Heart left ventricle (tissue), 16 donors: ENCODE data around the gene POFUT2. TPM values are rescaled to one million over a fixed set of nuclear protein-coding genes. Genes with fewer than 3 reads are reported as not detected.
A peak's percentile ranks its signal among the peaks of the same experiment; 100 is the strongest.

ENCODE experiments used
- ATAC-seq, 4 donors: fragments of 200-7000 bp; cut with Tn5 transposase; one replicate each; pipeline ENCODE4 v1.9.1; 2020 to 2022; ENCODE audit warnings: moderate library complexity in 4 of 4, mild to moderate bottlenecking in 3 of 4, moderate number of reproducible peaks in 1 of 4
- DNase-seq, 5 donors: peaks; one replicate each; pipeline ENCODE4 v3.0.0-alpha.2; 2020
- H3K27ac ChIP-seq, 12 donors: fragments of 200-600 bp; sonication (generic) in 4 of 12; one replicate each; pipeline versions ENCODE4 v1.5.0 to v1.8.0; 2016 to 2022; ENCODE audit warnings: mild to moderate bottlenecking in 2 of 12
- H3K27me3 ChIP-seq, 9 donors: fragments of 200-600 bp; sonication (generic) in 2 of 9; one replicate each; pipeline versions ENCODE4 v1.5.1 to v1.8.0; 2016 to 2022; ENCODE audit warnings: mild to moderate bottlenecking in 3 of 9
- H3K36me3 ChIP-seq, 9 donors: fragments of 200-600 bp; sonication (generic) in 2 of 9; one replicate each; pipeline versions ENCODE4 v1.5.0 to v1.8.0; 2018 to 2022; ENCODE audit warnings: mild to moderate bottlenecking in 2 of 9
- H3K4me1 ChIP-seq, 12 donors: fragments of 200-600 bp; sonication (generic) in 4 of 12; one replicate each; pipeline versions ENCODE4 v1.5.0 to v1.8.0; 2016 to 2022; ENCODE audit warnings: mild to moderate bottlenecking in 3 of 12
- H3K4me3 ChIP-seq, 12 donors: fragments of 200-600 bp; sonication (generic) in 4 of 12; one replicate each; pipeline versions ENCODE4 v1.5.0 to v1.8.0; 2017 to 2022; ENCODE audit warnings: mild to moderate bottlenecking in 9 of 12, moderate library complexity in 4 of 12
- H3K9me3 ChIP-seq, 12 donors: fragments of 200-600 bp; sonication (generic) in 4 of 12; one replicate each; pipeline versions ENCODE4 v1.5.0 to v1.8.0; 2016 to 2022; ENCODE audit warnings: mild to moderate bottlenecking in 1 of 12
- CTCF ChIP-seq, 12 donors: fragments of 200-600 bp; sonication (generic) in 4 of 12; IDR thresholded peaks; one replicate each; pipeline versions ENCODE4 v1.5.0 to v1.8.0; 2018 to 2022; ENCODE audit warnings: antibody characterized with exemption in 12 of 12, mild to moderate bottlenecking in 5 of 12
- POLR2A ChIP-seq, 2 donors: fragments of 450-650 bp; IDR thresholded peaks; one replicate each; pipeline ENCODE4 v1.6.1; 2017; ENCODE audit warnings: antibody characterized with exemption in 2 of 2, mild to moderate bottlenecking in 2 of 2, moderate library complexity in 2 of 2
- WGBS, 4 donors: extraction: QIAGEN DNeasy Blood & Tissue Kit in 2 of 4; methylation state at CpG; one replicate each; pipeline versions ENCODE4 v1.1.5 to v1.1.7; 2013 to 2018; 5-methylcytosine and 5-hydroxymethylcytosine counted together
- intact Hi-C, 10 donors: fragments of 100-400 bp; cut with DNase I; formaldehyde crosslinking; loops; one replicate each; pipeline versions ENCODE4 v1.11.1 to v1.14.2; 2022
- long read RNA-seq, 3 donors: library from polyadenylated mRNA; unstranded; transcript quantifications; one replicate each; pipeline ENCODE4 v2.0.0, GENCODE V29; 2020 to 2021
- polyA plus RNA-seq, 2 donors: library from polyadenylated mRNA; stranded (reverse); fragments of 200-250 nt; gene quantifications; one replicate each; pipeline ENCODE4 v1.2.3, GENCODE V29; 2013
- total RNA-seq, 9 donors: library from RNA; depleted of rRNA in 2 of 9; stranded (reverse); fragments of >200 nt in 2 of 9; fragmentation: NEBNext Ultra II Directional in 3 of 9; extraction: Animal tissue kit (Norgen Biotek cat#: 25700) in 3 of 9; gene quantifications; one replicate each; pipeline versions ENCODE4 v1.1.0 to v1.2.4, GENCODE V29; 2016 to 2023
- donor health status: ischemic (EF 13 %, LVEDD 7.1; RV severe dilation, severe dysfunction).
- donor health status: healthy with polysubstance abuse.
- donor health status: DM: no; HTN: yes; CAD: no.
- donor health status: DM: no; HTN: no; CAD: no.
- donor health status: ischemic (EF 25% LVEDD 6.9; RV normal size, moderate dysfunction).
- donor health status: ischemic (EF 25% LVEDD 5.7; RV mildly dilated, moderate dysfunction).
- donor health status: healthy.
- donor health status: DM: yes; HTN: yes; CAD: no.
- donor health status: ischemic (EF 35%, LVEDD 5.7; RV mildly dilated, moderate dysfunction).
- donor health status: nonischemic (EF 11% LVEDD 7.7; RV severe dilation, severe dysfunction).
- donor health status: DM: yes; HTN: yes; CAD: no.
- donor health status: PGD.
- donor health status: ischemic (EF 29% LVEDD 5.4; RV normal size, mild dysfunction).
- donor health status: nonischemic (EF 23%, LVEDD 6.1; RV moderate dilation, normal function).

Gene POFUT2
- total RNA-seq (10 to 100 TPM; 10.8 to 22.0 (median 18.5) TPM), polyA plus RNA-seq (10 to 100 TPM; 14.1 to 25.8 TPM)
- long read RNA-seq, donor 1, partial matches to known transcripts: 4 of 12 reads
- long read RNA-seq, donor 1, other reads (novel, unspliced or antisense): 5 of 12 reads
- long read RNA-seq, donor 2, transcript POFUT2-203 (9 exons, 2,871 nt): major isoform, 6 of 11 reads
- long read RNA-seq, donor 2, partial matches to known transcripts: 1 of 11 reads
- long read RNA-seq, donor 2, other reads (novel, unspliced or antisense): 4 of 11 reads
- long read RNA-seq, donor 3, transcript POFUT2-203 (9 exons, 2,871 nt): major isoform, 13 of 23 reads
- long read RNA-seq, donor 3, partial matches to known transcripts: 2 of 23 reads
- long read RNA-seq, donor 3, other reads (novel, unspliced or antisense): 8 of 23 reads

GRCh38 chr21:45287438-45288391, at the start of gene POFUT2:
POFUT2 (minus strand) TSS chr21:45287895; CDS start chr21:45287871, 24 bp downstream.
- 0 to 1% (median 1%) methylated on average over 27 to 90 of the region's 90 CpGs for WGBS, 4 donors
- peaks cover 0 to 33% (median 29%) of the 10 kb centered on the region in 9 donors for H3K36me3 ChIP-seq
- no peaks in the 10 kb centered on the region for H3K9me3 ChIP-seq
- peak; percentile 83 to 93 (median 89) for ATAC-seq
- H3K27me3 ChIP-seq: no peaks in the 10 kb centered on the region
- H3K4me3 ChIP-seq: peak within 1 kb of the TSS; percentile 47 to 91 (median 76)
- no peak for TF ChIP-seq CTCF (IDR thresholded peaks at IDR 0.05)
- TF ChIP-seq POLR2A (IDR thresholded peaks at IDR 0.05): peak; percentile 37 to 88
- DNase-seq: peak; percentile 97 to 99 (median 97)
- intact Hi-C loops: loop anchor here in 5 of 10 donors (1.0 to 10.0 kb wide), 6 partner anchors 143 to 537 kb away; partner anchors contain the start of genes SLC19A1 (in 1 of the 5) and SLX9 (in 1 of the 5)
- H3K4me1 ChIP-seq: peaks cover 0 to 38% (median 25%) of the 10 kb centered on the region in 12 donors
- peak within 1 kb of the TSS; percentile 50 to 90 (median 80) for H3K27ac ChIP-seq

- Histone ChIP-seq H3K36me3 (no peaks in the 10 kb centered on the region), H3K9me3 (no peaks in the 10 kb centered on the region), H3K27me3 (no peaks in the 10 kb centered on the region), H3K4me1 (peaks cover 0 to 18% (median 4%) of the 10 kb centered on the region in 12 donors), H3K4me3 (no peak overlapping the region), H3K27ac (no peak overlapping the region)
- intact Hi-C loops: no loop called here
- DNase-seq (peak in 3 of 5 donors; percentile 15 to 61 (median 23)), ATAC-seq (peak in 3 of 4 donors; percentile 7 to 54 (median 45))
- WGBS, 4 donors: 61 to 73% (median 65%) methylated on average over 6 to 8 of the region's 8 CpGs
- TF ChIP-seq POLR2A (IDR thresholded peaks at IDR 0.05) (no peak), CTCF (IDR thresholded peaks at IDR 0.05) (no peak)
Measured at GRCh38 chr21:45336870-45337269, 49.2 kb upstream of the POFUT2 start.

GRCh38 chr21:45336535-45336810, 48.8 kb upstream of the POFUT2 start:
- no peaks in the 10 kb centered on the region for H3K36me3 ChIP-seq
- H3K4me3 ChIP-seq: no peak overlapping the region
- TF ChIP-seq CTCF (IDR thresholded peaks at IDR 0.05): no peak
- TF ChIP-seq POLR2A (IDR thresholded peaks at IDR 0.05): no peak
- ATAC-seq: no peak
- no peak for DNase-seq
- no peaks in the 10 kb centered on the region for H3K9me3 ChIP-seq
- WGBS, 4 donors: 81 to 94% (median 88%) methylated on average over 4 of the region's 4 CpGs
- H3K4me1 ChIP-seq: peaks cover 0 to 14% (median 4%) of the 10 kb centered on the region in 12 donors
- H3K27ac ChIP-seq: no peak overlapping the region
- H3K27me3 ChIP-seq: no peaks in the 10 kb centered on the region
- intact Hi-C loops: no loop called here
